OCI-LY3 (cell line): ENCODE measurements around the gene IMMT.

Experiments
- H2AFZ ChIP-seq: fragments of 200-600, 300-600 bp; shearing (Covaris generic); 2 replicates; pipeline ENCODE4 v1.6.0; 2014; ENCODE audit warnings: antibody characterized with exemption, low read depth, low read length
- H3K27ac ChIP-seq: fragments of 200-600, 300-600 bp; sonication (generic); 2 replicates; pipeline ENCODE4 v1.5.1; 2014; ENCODE audit warnings: mild to moderate bottlenecking, low read length, moderate library complexity, mixed read lengths
- H3K27me3 ChIP-seq: fragments of 200-600, 300-600 bp; sonication (generic); 2 replicates; pipeline ENCODE4 v1.6.1; 2014; ENCODE audit warnings: low read depth, low read length, mixed read lengths
- H3K36me3 ChIP-seq: fragments of 200-600, 300-600 bp; sonication (generic); replicated peaks from 2 replicates; pipeline ENCODE3; 2014; ENCODE audit warnings: low read depth, low read length, mixed read lengths
- H3K4me1 ChIP-seq: fragments of 300-600, 200-600 bp; sonication (generic); 2 replicates; pipeline ENCODE4 v1.6.1; 2014; ENCODE audit warnings: low read length, mixed read lengths
- H3K4me2 ChIP-seq: fragments of 200-600, 300-600 bp; sonication (generic); 2 replicates; pipeline ENCODE4 v1.6.1; 2014; ENCODE audit warnings: low read length, mixed read lengths
- H3K4me3 ChIP-seq: fragments of 300-600, 200-600 bp; sonication (generic); 2 replicates; pipeline ENCODE4 v1.5.1; 2014; ENCODE audit warnings: antibody characterized with exemption, mild to moderate bottlenecking, low read length, moderate library complexity
- H3K79me2 ChIP-seq: fragments of 300-600, 200-600 bp; shearing (Covaris generic); 2 replicates; pipeline ENCODE4 v1.6.1; 2014; ENCODE audit warnings: mild to moderate bottlenecking, low read length, mixed read lengths
- H3K9ac ChIP-seq: fragments of 300-600, 200-600 bp; shearing (Covaris generic); 2 replicates; pipeline ENCODE4 v1.6.0; 2014; ENCODE audit warnings: mild to moderate bottlenecking, low read length, moderate library complexity
- H3K9me3 ChIP-seq: fragments of 200-600, 300-600 bp; shearing (Covaris generic); 2 replicates; pipeline ENCODE4 v1.6.1; 2014; ENCODE audit warnings: low read length, mixed read lengths; ENCODE audit not compliant: insufficient read depth
- H4K20me1 ChIP-seq: fragments of 200-600, 300-600 bp; sonication (generic); 2 replicates; pipeline ENCODE4 v1.6.1; 2016; ENCODE audit warnings: low read length, mixed read lengths; ENCODE audit not compliant: insufficient read depth
- EZH2phosphoT487 ChIP-seq: fragments of 200-600 bp; shearing (Covaris generic); IDR thresholded peaks from 2 replicates; pipeline ENCODE4 v1.6.1; 2018; ENCODE audit warnings: antibody characterized with exemption, mixed run types, low read depth
- TF ChIP-seq, protein P1 (sequence below): fragments of 200-600, 300-600 bp; sonication (generic); IDR thresholded peaks from 2 replicates; pipeline ENCODE4 v1.5.1; 2014; ENCODE audit warnings: antibody characterized with exemption, low read length, low read depth

IMMT gene

DNA sequence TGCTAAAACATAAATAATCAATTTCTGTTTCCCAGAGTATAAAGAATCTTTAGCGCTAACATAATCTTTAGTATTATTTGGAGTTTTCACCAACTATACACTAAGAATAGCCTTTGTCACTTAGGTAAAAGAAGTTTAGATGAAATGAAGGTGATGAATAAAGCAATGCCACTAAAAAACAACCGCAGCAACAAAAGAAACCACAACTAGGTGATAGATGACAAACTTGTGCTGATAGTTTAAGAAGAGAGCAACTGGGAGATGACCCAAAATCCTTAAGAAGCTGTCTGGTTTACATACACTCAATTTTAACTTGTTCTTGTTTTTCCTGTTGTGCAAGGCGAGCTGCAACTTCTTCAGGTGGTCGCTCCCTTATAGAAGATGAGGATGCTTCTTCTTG lies 24.8 kb downstream of the IMMT start:
- Histone ChIP-seq H4K20me1 (0 out of 2 replicates have a peak, but pooled peaks cover 4% of the 10 kb centered on the region), H3K27ac (no peak overlapping the region), H3K4me3 (no peak overlapping the region), H3K27me3 (no peaks in the 10 kb centered on the region), H3K9ac (no peak overlapping the region), H3K4me2 (no peak overlapping the region), H3K9me3 (no peaks in the 10 kb centered on the region), H3K36me3 (peaks cover 17% of the 10 kb centered on the region), H3K79me2 (peaks cover 6% of the 10 kb centered on the region; the same call in 1 of the 2 replicates), H3K4me1 (peaks cover 10% of the 10 kb centered on the region), H2AFZ (no peak overlapping the region)
- TF ChIP-seq, protein P1, sequence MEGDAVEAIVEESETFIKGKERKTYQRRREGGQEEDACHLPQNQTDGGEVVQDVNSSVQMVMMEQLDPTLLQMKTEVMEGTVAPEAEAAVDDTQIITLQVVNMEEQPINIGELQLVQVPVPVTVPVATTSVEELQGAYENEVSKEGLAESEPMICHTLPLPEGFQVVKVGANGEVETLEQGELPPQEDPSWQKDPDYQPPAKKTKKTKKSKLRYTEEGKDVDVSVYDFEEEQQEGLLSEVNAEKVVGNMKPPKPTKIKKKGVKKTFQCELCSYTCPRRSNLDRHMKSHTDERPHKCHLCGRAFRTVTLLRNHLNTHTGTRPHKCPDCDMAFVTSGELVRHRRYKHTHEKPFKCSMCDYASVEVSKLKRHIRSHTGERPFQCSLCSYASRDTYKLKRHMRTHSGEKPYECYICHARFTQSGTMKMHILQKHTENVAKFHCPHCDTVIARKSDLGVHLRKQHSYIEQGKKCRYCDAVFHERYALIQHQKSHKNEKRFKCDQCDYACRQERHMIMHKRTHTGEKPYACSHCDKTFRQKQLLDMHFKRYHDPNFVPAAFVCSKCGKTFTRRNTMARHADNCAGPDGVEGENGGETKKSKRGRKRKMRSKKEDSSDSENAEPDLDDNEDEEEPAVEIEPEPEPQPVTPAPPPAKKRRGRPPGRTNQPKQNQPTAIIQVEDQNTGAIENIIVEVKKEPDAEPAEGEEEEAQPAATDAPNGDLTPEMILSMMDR, result no peak
- no peak for TF ChIP-seq EZH2phosphoT487

DNA sequence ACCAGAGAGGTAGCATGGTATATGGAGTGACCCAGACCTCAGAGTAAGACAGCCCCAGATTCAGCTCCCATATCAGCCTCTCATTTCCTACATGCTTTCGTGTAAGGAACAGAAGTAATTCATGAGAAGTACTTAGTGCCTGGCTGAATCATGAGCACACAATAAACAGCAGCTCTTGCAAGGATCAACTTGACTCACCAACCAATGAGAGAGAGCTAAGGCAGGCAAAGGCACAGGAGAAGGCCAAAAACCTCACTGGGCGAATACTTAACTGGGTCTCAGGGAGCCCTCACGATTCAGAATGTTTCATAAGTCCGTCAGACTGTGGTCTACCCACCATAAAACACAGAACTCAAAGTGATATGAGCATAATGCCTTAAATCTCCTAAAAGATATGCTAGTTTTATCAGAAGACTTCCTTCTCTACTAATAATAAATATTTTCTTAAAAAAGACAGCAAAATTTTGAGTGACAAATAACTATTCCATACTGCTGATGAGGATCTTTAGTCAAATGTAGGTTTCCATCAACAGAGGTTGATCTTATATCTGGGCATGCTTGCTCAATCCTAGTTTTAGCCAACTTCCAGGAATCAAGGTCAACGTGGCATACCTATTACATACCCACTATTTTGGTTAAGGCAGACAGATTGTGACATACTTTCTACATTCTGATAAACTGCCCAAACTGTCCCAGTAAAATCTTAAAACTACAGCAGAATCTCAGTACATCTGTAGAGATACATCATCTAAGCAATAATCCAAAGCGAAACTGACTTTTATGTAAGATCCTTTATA lies 34.9 kb downstream of the IMMT start:
- Histone ChIP-seq H2AFZ (no peak overlapping the region), H3K9ac (no peak overlapping the region), H3K9me3 (no peaks in the 10 kb centered on the region), H3K27me3 (no peaks in the 10 kb centered on the region), H3K79me2 (no peaks in the 10 kb centered on the region), H3K36me3 (peaks cover 47% of the 10 kb centered on the region), H3K4me3 (no peak overlapping the region), H3K4me2 (no peak overlapping the region), H4K20me1 (no peaks in the 10 kb centered on the region), H3K4me1 (no peaks in the 10 kb centered on the region), H3K27ac (no peak overlapping the region)
- no peak for TF ChIP-seq EZH2phosphoT487
- TF ChIP-seq, protein P1, result no peak

DNA sequence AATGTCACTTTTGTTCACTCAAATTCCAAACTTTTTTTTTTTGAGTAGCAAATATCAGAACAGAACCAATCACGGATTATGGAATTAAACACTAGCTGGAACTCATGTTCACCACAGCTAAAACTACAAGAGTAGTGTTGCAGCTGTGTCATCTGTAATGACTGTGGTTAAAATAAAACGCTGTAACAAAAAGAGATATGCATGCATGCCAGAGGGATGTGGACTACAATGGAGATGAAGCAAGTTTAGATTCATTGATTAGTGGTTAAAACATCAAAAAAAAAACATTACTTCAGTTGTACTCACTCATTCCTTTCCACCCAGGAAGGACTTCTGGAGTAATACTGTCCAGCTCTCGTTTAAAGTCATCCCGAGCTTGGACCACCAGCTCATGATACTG lies 37.0 kb downstream of the IMMT start:
- Histone ChIP-seq H3K9me3 (no peaks in the 10 kb centered on the region), H4K20me1 (no peaks in the 10 kb centered on the region), H3K4me2 (no peak overlapping the region), H3K4me1 (no peaks in the 10 kb centered on the region), H2AFZ (no peak overlapping the region), H3K27me3 (no peaks in the 10 kb centered on the region), H3K36me3 (peaks cover 43% of the 10 kb centered on the region), H3K9ac (no peak overlapping the region), H3K79me2 (no peaks in the 10 kb centered on the region), H3K27ac (no peak overlapping the region), H3K4me3 (no peak overlapping the region)
- TF ChIP-seq, protein P1, result no peak
- no peak for TF ChIP-seq EZH2phosphoT487

DNA sequence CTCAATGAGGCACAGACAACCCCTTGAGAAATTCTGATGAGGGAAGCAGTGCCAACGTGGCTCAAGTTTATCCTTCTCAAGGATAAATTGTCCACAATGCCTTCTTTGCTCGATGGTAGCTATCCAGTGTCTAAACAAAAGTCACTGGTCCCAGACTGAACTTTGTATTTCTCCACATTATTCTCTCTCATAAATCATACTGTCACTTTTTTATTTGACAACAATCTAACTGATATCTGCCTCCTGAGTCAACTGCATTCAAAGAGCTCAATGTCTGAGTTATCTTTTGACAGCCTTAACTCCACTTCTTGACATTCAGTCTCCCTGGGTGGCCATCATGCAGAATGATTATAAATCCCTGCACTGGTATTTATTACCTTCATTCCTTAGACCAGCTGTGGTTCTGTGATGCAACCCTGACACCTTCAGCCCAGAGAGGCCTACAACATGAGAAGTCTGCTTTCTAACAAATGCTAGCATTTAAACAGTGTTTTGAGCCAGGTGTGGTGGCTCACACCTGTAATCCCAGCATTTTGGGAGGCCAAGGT lies 38.2 kb downstream of the IMMT start:
- TF ChIP-seq EZH2phosphoT487, result no peak
- TF ChIP-seq, protein P1, result no peak
- Histone ChIP-seq H3K36me3 (peaks cover 36% of the 10 kb centered on the region), H3K4me3 (no peak overlapping the region), H3K27ac (no peak overlapping the region), H3K79me2 (no peaks in the 10 kb centered on the region), H4K20me1 (no peaks in the 10 kb centered on the region), H2AFZ (no peak overlapping the region), H3K4me2 (no peak overlapping the region), H3K4me1 (no peaks in the 10 kb centered on the region), H3K27me3 (no peaks in the 10 kb centered on the region), H3K9ac (no peak overlapping the region), H3K9me3 (no peaks in the 10 kb centered on the region)
